Measurements from ENCODE around the gene FAM162B.
"Not testable (repeated sequence)": the region's sequence is repeated elsewhere in the genome, so short reads cannot be mapped to it uniquely, and the experiment has no call there.

FAM162B gene

GRCh38 chr6:116726947-116727346 is 38.6 kb downstream of the FAM162B start:
- DNase-seq (ENCODE audit: low read depth in 3 of 3): no peak

- no peak for DNase-seq (ENCODE audit: low read depth in 3 of 3)
These were observed 50.8 kb downstream of the FAM162B start for GRCh38 chr6:116714761-116715160.

- DNase-seq (ENCODE audit: low read depth in 3 of 3): no peak
These were observed 51.2 kb downstream of the FAM162B start for GRCh38 chr6:116714296-116714695.

- DNase-seq (ENCODE audit: low read depth in 3 of 3): no peak
These were observed 59.6 kb downstream of the FAM162B start for GRCh38 chr6:116705917-116706316.

GRCh38 chr6:116703888-116704287 is 61.6 kb downstream of the FAM162B start:
- not testable (repeated sequence) for DNase-seq (ENCODE audit: low read depth in 3 of 3)
